NOMO-1 treated with dmso at 0.1 percent for 144 hours (cell line): ENCODE measurements around the gene CHCHD5.
"Not testable (repeated sequence)": the region's sequence is repeated elsewhere in the genome, so short reads cannot be mapped to it uniquely, and the experiment has no call there.

Experiments
- DNase-seq: peaks from one replicate; lab custom pipeline; 2025; ENCODE audit not compliant: unreplicated experiment; lab: John Stamatoyannopoulos, UW

Gene CHCHD5

DNA sequence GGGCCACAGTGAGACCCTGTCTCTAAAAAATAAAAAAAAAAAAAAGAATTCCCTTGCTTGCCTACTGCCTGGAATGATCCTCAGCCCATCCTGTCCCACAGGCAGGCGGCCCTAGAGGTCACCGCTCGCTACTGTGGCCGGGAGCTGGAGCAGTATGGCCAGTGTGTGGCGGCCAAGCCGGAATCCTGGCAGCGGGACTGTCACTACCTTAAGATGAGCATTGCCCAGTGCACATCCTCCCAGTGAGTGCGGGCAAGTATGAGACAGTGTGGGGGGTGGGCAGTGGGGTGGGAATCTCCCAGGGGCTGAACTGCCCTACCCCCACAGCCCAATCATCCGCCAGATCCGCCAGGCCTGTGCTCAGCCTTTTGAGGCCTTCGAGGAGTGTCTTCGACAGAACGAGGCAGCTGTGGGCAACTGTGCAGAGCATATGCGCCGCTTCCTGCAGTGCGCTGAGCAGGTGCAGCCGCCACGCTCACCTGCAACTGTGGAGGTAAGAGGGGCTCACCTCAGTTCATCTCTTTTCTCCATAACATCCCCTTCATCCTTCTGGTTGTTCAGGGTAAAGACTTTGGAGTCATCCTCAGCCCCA, 1.6 kb downstream of the CHCHD5 start:
- DNase-seq, result no peak

DNA sequence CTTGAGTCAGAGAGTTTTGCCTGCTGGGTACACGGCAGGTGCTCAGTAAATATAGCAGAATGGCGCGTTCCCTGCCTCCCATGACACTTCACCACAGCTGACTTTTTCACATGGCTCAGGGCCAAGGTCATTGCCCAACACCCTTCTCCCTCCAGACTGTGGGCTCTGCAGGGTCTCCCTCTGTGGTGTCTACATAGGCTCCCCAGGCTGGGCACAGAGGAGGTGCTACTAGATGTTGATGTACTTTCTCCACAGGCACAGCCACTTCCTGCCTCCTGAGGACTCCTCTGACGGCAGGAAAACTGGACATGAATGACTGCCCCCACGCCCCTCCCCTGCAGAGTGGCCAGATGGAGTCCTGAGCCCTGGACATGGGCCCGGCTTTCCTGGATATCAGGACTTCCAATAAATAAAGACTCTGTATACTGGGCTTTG, 4.2 kb downstream of the CHCHD5 start:
- DNase-seq, result no peak

DNA sequence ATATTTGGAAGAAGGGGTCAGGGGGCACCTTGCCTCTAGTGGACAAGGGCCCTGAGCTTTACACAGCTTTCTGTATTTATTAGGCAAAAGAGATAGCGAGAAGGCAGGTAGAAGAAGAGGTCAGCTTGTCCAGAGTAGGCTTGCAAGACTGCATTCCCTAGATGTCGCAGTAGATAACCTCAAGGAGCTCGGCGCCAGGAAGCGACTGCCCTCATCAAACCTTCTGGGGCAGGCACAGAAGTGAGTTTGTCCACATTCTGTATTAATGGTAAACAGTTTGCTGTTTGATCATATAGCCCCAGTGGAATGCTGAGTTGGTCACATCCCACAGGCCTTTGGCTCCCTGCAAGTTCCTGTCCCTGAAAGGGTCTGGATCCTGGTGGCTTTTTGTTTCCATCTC, 7.0 kb downstream of the CHCHD5 start:
- DNase-seq, result no peak

DNA sequence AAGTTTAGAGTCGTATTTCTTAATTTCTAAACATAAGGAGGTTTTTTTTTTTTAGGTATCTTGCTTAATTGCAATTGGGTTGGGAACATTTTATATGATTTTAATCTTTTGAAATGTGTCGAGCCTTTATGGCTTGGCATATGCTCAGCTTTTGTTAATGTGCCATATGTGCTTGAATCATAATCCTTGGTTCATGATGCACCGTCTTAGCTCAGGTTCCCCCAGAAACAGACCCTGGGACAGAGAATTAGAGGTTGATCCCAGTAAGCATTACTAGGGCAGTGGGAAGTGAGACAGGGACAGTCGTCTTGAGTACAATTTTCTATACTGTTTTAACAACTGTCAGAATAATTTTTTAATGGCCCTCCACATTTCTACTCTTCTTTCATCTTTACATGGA, 9.3 kb downstream of the CHCHD5 start:
- no peak for DNase-seq

DNA sequence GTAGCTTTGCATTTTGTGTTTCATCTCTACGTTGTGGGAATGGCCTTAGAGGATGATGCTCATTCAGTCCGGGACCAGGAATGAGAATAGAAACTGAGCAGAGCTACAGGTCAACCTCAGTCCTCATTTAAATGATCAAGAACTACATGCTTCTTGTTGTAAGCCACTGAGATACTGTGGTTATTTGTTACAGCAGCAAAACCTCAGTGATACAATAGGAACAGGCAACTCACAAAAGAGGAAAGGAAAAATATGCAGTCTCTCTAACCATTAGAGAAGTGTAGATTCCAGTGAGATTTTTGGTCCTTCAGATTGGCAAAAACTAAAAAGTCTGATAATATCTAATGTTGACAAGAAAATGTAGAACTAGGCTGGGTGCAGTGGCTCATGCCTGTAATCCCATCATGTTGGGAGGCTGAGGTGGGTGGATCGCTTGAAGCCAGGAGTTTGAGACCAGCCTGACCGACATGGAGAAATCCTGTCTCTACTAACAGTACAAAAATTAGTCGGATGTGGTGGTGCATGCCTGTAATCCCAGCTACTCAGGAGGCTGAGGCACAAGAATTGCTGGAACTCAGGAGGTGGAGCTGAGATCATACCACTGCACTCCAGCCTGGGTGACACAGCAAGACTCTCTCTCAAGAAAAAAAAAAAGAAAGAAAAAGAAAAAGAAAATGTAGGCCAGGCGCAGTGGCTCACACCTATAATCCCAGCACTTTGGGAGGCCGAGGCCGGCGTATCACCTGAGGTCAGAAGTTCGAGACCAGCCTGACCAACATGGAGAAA, 13.3 kb downstream of the CHCHD5 start:
- no peak for DNase-seq

DNA sequence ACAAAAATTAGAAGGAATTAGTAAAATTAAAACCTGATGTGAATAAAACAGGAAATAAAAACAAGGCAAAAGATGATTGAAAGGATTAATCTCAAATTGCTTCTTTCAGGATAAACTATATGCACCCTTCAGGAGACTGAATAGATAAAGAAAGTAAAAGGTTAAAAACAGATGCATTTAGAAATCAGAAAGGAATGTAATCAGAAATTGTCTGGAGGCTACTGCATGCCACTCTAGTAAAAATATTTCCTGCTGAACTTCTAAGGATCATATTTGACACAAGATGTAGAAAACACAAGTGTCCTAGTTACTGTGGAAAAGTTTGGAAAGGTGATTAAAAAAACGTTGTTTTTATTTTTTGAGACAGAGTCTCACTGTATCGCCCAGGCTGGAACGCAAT, 16.2 kb downstream of the CHCHD5 start:
- no peak for DNase-seq

DNA sequence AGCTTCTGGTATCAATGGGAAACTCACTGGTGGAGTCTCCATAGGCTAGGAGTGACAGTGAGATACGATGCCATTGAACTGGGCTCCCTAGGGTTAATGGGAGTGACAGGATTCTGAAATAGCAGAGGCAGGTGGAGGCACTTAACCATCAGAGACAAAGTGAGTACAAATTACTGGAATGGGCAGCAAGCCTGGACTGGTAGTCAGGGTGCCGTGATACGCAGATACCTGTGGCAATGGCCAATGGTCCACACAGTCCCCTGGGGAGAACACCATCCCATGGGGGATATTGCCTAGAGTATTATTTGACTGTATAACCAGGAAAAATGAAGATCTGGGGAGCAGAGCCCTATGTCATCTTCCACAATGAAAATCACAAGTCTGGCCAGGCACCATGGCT, 17.3 kb downstream of the CHCHD5 start:
- no peak for DNase-seq

DNA sequence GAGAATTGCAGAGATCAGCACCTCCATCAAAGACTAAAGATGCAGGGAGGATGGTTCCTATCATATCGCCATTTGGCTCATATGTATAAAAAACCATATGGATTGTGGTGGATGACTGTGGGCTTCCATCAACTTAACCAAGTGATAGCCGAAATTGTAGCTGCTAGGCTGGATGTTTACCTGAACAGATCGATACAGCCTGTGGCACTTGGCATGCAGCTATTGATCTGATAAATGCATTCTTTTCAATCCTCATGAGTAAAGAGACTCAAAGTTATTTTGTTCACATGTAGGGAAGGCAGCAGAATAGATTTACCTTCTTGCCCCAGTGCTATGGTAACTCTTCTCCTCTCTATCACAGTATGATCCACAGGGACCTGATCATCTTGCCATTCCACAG, 18.5 kb downstream of the CHCHD5 start:
- no peak for DNase-seq

DNA sequence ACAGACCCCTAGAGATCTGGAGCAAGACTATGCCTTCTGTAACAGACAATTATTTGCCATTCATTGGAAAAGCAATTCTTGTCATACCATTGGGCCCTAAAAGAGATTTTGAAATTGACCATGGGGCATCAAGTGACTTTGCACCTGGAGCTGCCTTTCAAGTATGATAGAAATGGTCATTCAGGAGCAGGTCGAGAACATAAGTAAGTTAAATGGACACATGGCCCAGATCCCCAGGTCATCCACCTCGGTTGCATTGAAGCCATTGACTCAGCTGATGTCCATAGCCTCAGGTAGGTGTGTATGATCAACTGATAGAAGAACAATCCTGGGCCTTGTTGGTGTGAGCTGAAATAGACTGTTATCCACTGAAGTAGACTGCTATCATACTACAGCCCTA, 19.3 kb downstream of the CHCHD5 start:
- DNase-seq, result no peak

DNA sequence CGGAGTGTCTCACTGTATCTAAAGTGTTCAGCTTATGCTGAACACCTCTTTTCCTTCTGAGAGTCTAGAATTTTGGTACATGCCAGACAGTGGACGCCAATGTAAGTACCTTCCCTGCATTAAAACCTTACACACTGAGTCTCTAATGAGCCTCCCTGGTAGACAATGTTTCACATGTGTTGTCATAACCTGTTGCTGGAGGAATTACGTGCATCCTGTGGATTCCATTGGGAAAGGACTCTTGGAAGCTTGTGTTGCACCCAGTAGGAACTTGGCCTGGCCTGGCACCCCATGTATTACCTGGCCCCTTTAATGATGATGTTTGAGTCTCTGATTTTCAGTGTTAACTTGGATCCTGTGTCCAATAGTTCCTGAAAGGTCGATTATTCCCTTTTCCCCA, 20.5 kb downstream of the CHCHD5 start:
- no peak for DNase-seq

DNA sequence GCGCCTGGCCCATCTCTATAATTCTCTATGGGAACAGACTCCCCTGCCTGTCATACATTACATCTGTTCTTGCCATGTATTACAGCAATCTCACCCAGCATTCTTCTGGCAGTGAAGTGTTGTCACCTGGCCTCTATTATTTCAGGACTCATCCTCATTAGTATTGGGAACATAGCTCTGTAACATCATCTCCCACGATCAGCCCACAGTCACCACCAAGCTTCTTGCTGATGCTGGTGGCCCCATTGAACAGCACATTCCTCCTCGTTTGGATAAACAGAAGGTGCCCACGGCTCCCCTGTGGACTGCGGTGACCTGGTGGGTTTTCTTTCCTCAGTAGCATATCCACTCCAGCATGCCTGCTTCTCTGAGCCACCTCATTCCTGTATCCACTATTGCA, 21.5 kb downstream of the CHCHD5 start:
- no peak for DNase-seq

DNA sequence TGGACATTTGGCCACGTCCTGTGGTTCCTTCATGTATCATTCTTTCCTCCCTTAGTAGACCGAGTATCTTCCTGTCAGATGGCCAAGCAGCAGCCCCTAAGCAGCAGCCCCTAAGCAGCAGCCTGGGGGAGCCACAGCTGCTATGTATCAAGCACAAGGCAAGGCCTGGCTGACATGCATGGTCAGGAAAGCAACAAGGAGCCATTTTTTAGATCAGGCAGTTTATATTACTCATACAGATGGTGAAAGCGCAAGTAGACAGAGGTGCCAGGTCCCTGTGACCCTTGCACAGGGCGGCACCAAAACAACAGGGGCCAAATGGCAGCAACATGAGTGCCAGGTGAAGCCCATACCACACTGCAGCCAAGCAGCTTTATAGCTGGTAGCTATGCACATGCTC, 22.1 kb downstream of the CHCHD5 start:
- DNase-seq, result no peak

DNA sequence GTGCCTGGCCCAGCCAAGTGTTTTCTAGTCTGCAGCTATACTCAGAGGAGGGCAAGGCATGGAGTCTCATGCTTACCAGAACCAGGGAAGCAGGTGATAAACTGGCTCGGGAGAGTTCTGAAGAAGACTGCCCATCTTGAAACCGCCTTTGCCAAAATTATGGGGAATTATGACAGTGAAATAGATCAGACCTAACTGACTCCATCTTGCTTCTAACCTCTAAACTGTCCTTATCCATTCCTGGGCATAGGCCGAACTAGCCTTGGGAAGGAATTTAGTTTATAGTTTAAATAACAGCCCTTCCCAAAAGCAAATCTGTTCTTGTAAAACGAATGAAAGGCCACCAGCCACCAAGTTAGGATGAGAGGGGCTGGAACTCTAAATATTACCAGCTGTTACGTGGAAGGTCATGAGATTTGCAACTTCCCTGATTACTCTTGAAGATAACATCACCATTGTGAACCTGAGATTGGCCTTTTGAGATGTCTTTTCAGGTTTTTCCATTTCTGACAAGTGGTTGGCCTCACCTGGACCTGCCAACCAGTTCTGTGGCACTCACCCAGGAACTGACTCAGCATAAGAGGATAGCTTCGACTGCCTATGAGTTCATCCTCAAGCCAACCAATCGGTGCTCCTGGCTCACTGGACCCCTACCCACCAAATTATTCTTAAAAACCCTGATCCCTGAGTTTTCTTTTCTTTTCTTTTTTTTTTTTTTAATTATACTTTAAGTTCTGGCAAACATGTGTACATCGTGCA, 23.4 kb downstream of the CHCHD5 start:
- DNase-seq, result no peak

DNA sequence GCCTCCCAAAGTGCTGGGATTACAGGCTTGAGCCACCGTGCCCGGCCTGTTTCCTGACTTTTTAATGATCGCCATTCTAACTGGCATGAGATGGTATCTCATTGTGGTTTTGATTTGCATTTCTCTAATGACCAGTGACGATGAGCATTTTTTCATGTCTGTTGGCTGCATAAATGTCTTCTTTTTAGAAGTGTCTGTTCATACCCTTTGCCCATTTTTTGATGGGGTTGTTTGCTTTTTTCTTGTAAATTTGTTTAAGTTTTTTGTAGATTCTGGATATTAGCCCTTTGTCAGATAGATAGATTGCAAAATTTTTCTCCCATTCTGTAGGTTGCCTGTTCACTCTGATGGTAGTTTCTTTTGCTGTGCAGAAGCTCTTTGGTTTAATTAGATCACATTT, 24.9 kb downstream of the CHCHD5 start:
- DNase-seq, result not testable (repeated sequence)

DNA sequence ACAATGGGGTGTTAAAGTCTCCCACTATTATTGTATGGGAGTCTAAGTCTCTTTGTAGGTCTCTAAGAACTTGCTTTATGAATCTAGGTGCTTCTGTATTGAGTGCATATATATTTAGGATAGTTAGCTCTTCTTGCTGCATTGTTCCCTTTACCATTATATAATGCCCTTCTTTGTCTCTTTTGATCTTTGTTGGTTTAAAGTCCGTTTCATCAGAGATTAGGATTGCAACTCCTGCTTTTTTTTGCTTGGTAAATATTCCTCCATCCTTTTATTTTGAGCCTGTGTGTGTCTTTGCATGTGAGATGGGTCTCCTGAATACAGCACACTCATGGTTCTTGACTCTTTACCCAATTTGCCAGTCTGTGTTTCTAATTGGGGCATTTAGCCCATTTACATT, 27.9 kb downstream of the CHCHD5 start:
- DNase-seq, result not testable (repeated sequence)

DNA sequence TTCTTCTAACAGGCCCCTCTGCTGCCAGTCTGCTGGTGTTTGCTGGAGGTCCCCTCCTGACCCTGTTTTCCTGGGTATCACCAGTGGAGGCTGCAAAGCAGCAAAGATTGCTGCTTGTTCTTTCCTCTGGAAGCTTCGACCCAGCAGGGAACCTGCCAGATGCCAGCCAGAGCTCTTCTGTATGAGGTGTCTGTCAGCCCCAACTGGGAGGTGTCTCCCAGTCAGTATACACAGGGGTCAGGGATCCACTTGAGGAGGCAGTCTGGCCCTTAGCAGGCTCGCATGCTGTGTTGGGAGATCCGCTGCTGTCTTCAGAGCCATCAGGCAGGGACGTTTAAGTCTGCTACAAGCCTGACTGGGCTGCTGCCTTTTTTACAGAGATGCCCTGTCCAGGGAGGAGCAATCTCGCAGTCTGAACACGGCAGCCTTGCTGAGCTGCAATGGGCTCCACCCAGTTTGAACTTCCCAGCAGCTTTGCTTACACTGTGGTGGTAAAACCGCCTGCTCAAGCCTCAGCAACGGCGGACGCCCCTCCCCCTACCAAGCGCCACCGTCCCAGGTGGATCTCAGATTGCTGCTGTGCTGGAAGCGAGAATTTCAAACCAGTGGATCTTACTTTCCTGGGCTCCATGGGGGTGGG, 29.9 kb downstream of the CHCHD5 start:
- no peak for DNase-seq

DNA sequence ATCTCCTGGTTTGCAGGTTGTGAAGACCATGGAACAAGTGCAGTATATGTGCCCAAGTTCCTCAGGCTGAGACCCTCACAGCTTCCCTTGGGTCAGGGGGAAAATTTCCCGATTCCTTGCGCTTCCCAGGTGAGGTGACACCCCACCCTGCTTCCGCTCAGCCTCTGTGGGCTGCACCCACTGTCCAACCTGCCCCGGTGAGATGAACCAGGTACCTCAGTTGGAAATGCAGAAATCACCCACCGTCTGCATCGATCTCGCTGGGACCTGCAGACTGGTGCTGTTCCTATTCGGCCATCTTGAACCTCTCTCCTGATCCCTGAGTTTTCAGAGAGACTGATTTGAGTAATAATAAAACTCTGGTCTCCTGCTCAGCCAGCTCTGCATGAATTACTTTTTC, 30.6 kb downstream of the CHCHD5 start:
- DNase-seq, result no peak

DNA sequence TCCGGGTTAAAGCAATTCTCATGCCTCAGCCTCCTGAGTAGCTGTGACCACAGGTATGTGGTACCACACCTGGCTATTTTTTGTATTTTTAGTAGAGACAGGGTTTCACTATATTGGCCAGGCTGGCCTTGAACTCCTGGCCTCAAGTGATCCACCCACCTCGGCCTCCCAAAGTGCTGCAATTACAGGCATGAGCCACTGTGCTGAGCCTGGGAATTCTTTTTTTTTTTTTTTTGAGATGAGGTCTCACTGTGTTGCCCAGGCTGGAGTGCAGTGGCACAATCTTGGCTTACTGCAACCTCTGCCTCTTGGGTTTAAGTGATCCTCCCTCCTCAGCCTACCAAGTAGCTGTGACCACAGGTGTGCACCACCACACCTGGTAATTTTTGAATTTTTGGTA, 31.4 kb downstream of the CHCHD5 start:
- DNase-seq, result not testable (repeated sequence)

DNA sequence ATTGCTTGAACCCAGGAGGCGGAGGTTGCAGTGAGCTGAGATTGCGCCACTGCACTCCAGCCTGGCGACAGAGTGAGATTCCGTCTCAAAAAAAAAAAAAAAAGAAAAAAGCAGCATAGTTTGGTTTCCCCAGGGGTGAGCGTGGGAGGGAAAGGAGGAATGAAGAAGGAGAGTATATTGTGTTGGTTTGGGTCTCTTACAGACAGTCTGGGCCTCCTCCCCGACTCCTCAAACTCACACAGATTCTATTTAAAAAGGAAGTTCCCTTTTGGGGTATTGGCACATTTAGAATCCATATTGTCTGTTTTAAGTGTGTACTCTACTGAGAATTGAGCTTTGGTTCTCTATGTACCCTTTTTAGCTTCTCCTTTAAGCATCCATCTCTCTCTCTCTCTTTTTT, 34.0 kb downstream of the CHCHD5 start:
- DNase-seq, result no peak

DNA sequence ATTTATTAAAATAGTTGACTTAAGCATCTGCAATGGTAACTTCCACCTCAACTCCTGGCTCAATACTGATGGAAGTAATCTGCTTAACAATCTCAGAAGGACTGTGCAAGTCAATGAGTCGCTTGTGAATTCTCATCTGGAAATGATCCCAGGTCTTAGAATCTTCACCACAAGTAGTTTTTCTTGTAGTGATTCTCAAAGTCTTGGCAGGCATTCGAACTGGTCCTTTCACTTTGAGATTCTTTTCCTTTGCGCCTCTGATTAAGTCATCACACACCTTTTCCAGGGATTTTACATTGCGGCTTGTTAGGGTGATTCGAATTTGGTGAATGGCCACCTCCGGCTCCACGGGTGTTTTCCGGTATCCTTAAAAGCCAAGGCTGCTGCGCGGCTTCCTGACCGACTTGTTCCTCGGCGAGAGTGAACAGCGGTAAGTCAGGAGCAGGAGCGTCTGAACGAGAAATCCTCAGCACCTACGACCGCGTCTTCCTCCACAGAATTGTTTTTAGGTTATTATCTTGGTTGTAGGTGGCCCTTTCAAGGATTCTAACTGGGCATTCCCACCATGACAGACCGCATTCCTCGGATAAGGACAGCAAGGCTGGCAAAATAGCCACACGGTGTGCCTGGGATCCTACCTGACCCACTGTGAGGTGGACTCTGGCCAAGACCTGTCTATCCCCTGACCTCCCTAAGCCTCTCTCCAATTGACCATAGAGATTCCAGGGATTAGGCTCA, 37.5 kb downstream of the CHCHD5 start:
- no peak for DNase-seq

DNA sequence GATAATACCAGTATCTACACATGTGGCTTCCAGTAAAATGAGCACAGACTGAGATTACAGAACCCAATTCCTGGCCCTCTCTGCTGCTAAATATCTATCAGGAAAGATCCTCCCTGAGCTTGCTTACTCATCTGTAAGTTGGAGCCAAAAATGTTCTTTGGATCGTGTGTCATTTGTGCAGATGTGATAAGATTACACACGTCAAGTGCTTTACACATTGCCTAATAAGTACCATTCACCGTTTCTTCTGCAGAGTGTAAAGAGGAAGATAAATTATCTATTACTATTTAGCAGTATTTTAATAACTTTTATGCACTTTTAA, 38.1 kb downstream of the CHCHD5 start:
- no peak for DNase-seq
